ENCODE data around the gene SRF. TPM values are rescaled to one million over a fixed set of nuclear protein-coding genes. Genes with fewer than 3 reads are reported as not detected.

SRF gene
- total RNA-seq, 2 experiments from 2014 or later: 34.4 to 36.0 TPM

Other genes with a start within 250 kb of the SRF start
- gene CNPY3, start 241.8 kb upstream of the SRF start, total RNA-seq: 10 to 100 TPM; 90.8 to 91.4 TPM
- 1 to 10 TPM; 1.0 to 1.2 TPM for gene GNMT, start 210.5 kb upstream of the SRF start, total RNA-seq
- 10 to 100 TPM; 27.1 to 27.6 TPM for gene PEX6, start 192.1 kb upstream of the SRF start, total RNA-seq
- gene PPP2R5D, start 186.7 kb upstream of the SRF start, total RNA-seq: 10 to 100 TPM; 54.7 to 58.8 TPM
- gene MEA1, start 157.3 kb upstream of the SRF start, total RNA-seq: 10 to 100 TPM; 61.2 to 70.1 TPM
- 10 to 100 TPM; 69.4 to 69.9 TPM for gene KLHDC3, start 157.0 kb upstream of the SRF start, total RNA-seq
- gene RRP36, start 149.6 kb upstream of the SRF start, total RNA-seq: 10 to 100 TPM; 63.8 to 65.6 TPM
- 10 to 100 TPM; 10.2 to 12.7 TPM for gene CUL7, start 117.4 kb upstream of the SRF start, total RNA-seq
- gene MRPL2, start 111.8 kb upstream of the SRF start, total RNA-seq: 10 to 100 TPM; 50.1 to 65.2 TPM
- 10 to 100 TPM; 25.2 to 33.8 TPM for gene KLC4, start 111.6 kb upstream of the SRF start, total RNA-seq
- gene PTK7, start 95.0 kb upstream of the SRF start, total RNA-seq: 1 to 10 TPM; 1.4 to 1.9 TPM
- 10 to 100 TPM; 75.1 to 80.8 TPM for gene CUL9, start 10.9 kb downstream of the SRF start, total RNA-seq
- gene DNPH1, start 58.2 kb downstream of the SRF start, total RNA-seq: 10 to 100 TPM; 42.2 to 43.7 TPM
- gene TTBK1, start 72.2 kb downstream of the SRF start, total RNA-seq: not detected
- gene SLC22A7, start 127.0 kb downstream of the SRF start, total RNA-seq: not detected
- gene CRIP3, start 137.6 kb downstream of the SRF start, total RNA-seq: under 1 TPM; 0.47 to 0.62 TPM
- 10 to 100 TPM; 17.0 to 18.2 TPM for gene ZNF318, start 198.4 kb downstream of the SRF start, total RNA-seq